Dendritic cell treated with granulocyte-macrophage colony-stimulating factor and Interleukin-4, amounts not matched to agents 40 ng/mL and 50 ng/mL, for 4 days (primary cell): ENCODE results near the gene EDEM1.

Source experiments
- H3K27ac Mint-ChIP-seq: one replicate; pipeline ENCODE4 v1.8.0; 2022; ENCODE audit warnings: mild to moderate bottlenecking, mixed read lengths
- H3K27me3 Mint-ChIP-seq: one replicate; pipeline ENCODE4 v1.8.0; 2022; ENCODE audit warnings: mild to moderate bottlenecking, mixed read lengths
- H3K36me3 Mint-ChIP-seq: one replicate; pipeline ENCODE4 v1.8.0; 2022; ENCODE audit warnings: low read depth, mixed read lengths
- H3K4me1 Mint-ChIP-seq: one replicate; pipeline ENCODE4 v1.8.0; 2022; ENCODE audit warnings: low read depth, mixed read lengths
- H3K4me3 Mint-ChIP-seq: one replicate; pipeline ENCODE4 v1.8.0; 2022; ENCODE audit warnings: mild to moderate bottlenecking, moderate library complexity, mixed read lengths
- H3K9me3 Mint-ChIP-seq: one replicate; pipeline ENCODE4 v1.8.0; 2022; ENCODE audit warnings: mixed read lengths
- intact Hi-C: fragments of 100-400 bp; cut with micrococcal nuclease; formaldehyde crosslinking; loops from one replicate; pipeline ENCODE4 v1.15.0; 2022

EDEM1 gene

GRCh38 chr3:5197470-5198312, 10.2 kb downstream of the EDEM1 start:
- Mint-ChIP-seq H3K36me3 (peaks cover 81% of the 10 kb centered on the region), H3K27ac (peak overlapping the region; percentile 93), H3K9me3 (no peaks in the 10 kb centered on the region), H3K27me3 (no peaks in the 10 kb centered on the region), H3K4me3 (peak overlapping the region; percentile 9), H3K4me1 (peaks cover 71% of the 10 kb centered on the region)
- intact Hi-C loops: no loop called here

- peak overlapping the region; percentile 9 for H3K4me3 Mint-ChIP-seq
- peaks cover 81% of the 10 kb centered on the region for H3K36me3 Mint-ChIP-seq
- H3K4me1 Mint-ChIP-seq: peaks cover 66% of the 10 kb centered on the region
- no peaks in the 10 kb centered on the region for H3K9me3 Mint-ChIP-seq
- peak overlapping the region; percentile 93 for H3K27ac Mint-ChIP-seq
- intact Hi-C loops: no loop called here
- no peaks in the 10 kb centered on the region for H3K27me3 Mint-ChIP-seq
Observed at GRCh38 chr3:5198313-5198677, 10.8 kb downstream of the EDEM1 start.

GRCh38 chr3:5198986-5199731, 11.7 kb downstream of the EDEM1 start:
- Mint-ChIP-seq H3K4me1 (peaks cover 61% of the 10 kb centered on the region), H3K27ac (peak overlapping the region; percentile 93), H3K9me3 (no peaks in the 10 kb centered on the region), H3K27me3 (no peaks in the 10 kb centered on the region), H3K36me3 (peaks cover 82% of the 10 kb centered on the region), H3K4me3 (peak overlapping the region; percentile 51)
- intact Hi-C loops: loop anchor here (1.0 kb wide), 1 partner anchor 11 kb away; no protein-coding TSS in a partner anchor

GRCh38 chr3:5201536-5201935, 14.0 kb downstream of the EDEM1 start:
- Mint-ChIP-seq H3K4me3 (no peak overlapping the region), H3K27ac (no peak overlapping the region), H3K4me1 (peaks cover 52% of the 10 kb centered on the region), H3K36me3 (peaks cover 94% of the 10 kb centered on the region), H3K27me3 (no peaks in the 10 kb centered on the region), H3K9me3 (no peaks in the 10 kb centered on the region)
- intact Hi-C loops: no loop called here

GRCh38 chr3:5202222-5202621, 14.7 kb downstream of the EDEM1 start:
- Mint-ChIP-seq H3K9me3 (no peaks in the 10 kb centered on the region), H3K4me3 (no peak overlapping the region), H3K36me3 (peaks cover 94% of the 10 kb centered on the region), H3K27ac (no peak overlapping the region), H3K27me3 (no peaks in the 10 kb centered on the region), H3K4me1 (peaks cover 45% of the 10 kb centered on the region)
- intact Hi-C loops: no loop called here

- peaks cover 17% of the 10 kb centered on the region for H3K4me1 Mint-ChIP-seq
- H3K36me3 Mint-ChIP-seq: peaks cover 96% of the 10 kb centered on the region
- peak overlapping the region; percentile 78 for H3K27ac Mint-ChIP-seq
- H3K27me3 Mint-ChIP-seq: no peaks in the 10 kb centered on the region
- intact Hi-C loops: no loop called here
- no peak overlapping the region for H3K4me3 Mint-ChIP-seq
- no peaks in the 10 kb centered on the region for H3K9me3 Mint-ChIP-seq
Observed at GRCh38 chr3:5205165-5205941, 17.8 kb downstream of the EDEM1 start.

GRCh38 chr3:5210926-5211325, 23.4 kb downstream of the EDEM1 start:
- no peak overlapping the region for H3K27ac Mint-ChIP-seq
- no peaks in the 10 kb centered on the region for H3K9me3 Mint-ChIP-seq
- H3K36me3 Mint-ChIP-seq: peaks cover 98% of the 10 kb centered on the region
- H3K4me1 Mint-ChIP-seq: no peaks in the 10 kb centered on the region
- no peaks in the 10 kb centered on the region for H3K27me3 Mint-ChIP-seq
- intact Hi-C loops: no loop called here
- no peak overlapping the region for H3K4me3 Mint-ChIP-seq

- Mint-ChIP-seq H3K27me3 (no peaks in the 10 kb centered on the region), H3K27ac (peak overlapping the region; percentile 40), H3K36me3 (peaks cover 96% of the 10 kb centered on the region), H3K4me1 (no peaks in the 10 kb centered on the region), H3K4me3 (no peak overlapping the region), H3K9me3 (no peaks in the 10 kb centered on the region)
- intact Hi-C loops: no loop called here
Observed at GRCh38 chr3:5212628-5213573, 25.4 kb downstream of the EDEM1 start.

- intact Hi-C loops: no loop called here
- no peak overlapping the region for H3K4me3 Mint-ChIP-seq
- no peaks in the 10 kb centered on the region for H3K4me1 Mint-ChIP-seq
- H3K27me3 Mint-ChIP-seq: no peaks in the 10 kb centered on the region
- no peaks in the 10 kb centered on the region for H3K9me3 Mint-ChIP-seq
- H3K36me3 Mint-ChIP-seq: peaks cover 96% of the 10 kb centered on the region
- peak overlapping the region; percentile 40 for H3K27ac Mint-ChIP-seq
Observed at GRCh38 chr3:5213574-5213966, 26.1 kb downstream of the EDEM1 start.

GRCh38 chr3:5214352-5214751, 26.8 kb downstream of the EDEM1 start:
- Mint-ChIP-seq H3K27ac (no peak overlapping the region), H3K27me3 (no peaks in the 10 kb centered on the region), H3K36me3 (peaks cover 96% of the 10 kb centered on the region), H3K4me3 (no peak overlapping the region), H3K4me1 (no peaks in the 10 kb centered on the region), H3K9me3 (no peaks in the 10 kb centered on the region)
- intact Hi-C loops: no loop called here

GRCh38 chr3:5217824-5218595, 30.5 kb downstream of the EDEM1 start:
- Mint-ChIP-seq H3K27ac (no peak overlapping the region), H3K36me3 (peaks cover 92% of the 10 kb centered on the region), H3K27me3 (no peaks in the 10 kb centered on the region), H3K9me3 (no peaks in the 10 kb centered on the region), H3K4me3 (no peak overlapping the region), H3K4me1 (peaks cover 6% of the 10 kb centered on the region)
- intact Hi-C loops: no loop called here

GRCh38 chr3:5218815-5219214, 31.3 kb downstream of the EDEM1 start:
- peaks cover 84% of the 10 kb centered on the region for H3K36me3 Mint-ChIP-seq
- H3K4me3 Mint-ChIP-seq: no peak overlapping the region
- peaks cover 6% of the 10 kb centered on the region for H3K4me1 Mint-ChIP-seq
- intact Hi-C loops: no loop called here
- H3K27ac Mint-ChIP-seq: no peak overlapping the region
- H3K9me3 Mint-ChIP-seq: no peaks in the 10 kb centered on the region
- H3K27me3 Mint-ChIP-seq: no peaks in the 10 kb centered on the region
